Measurements from ENCODE around the gene RPS19BP1. TPM values are rescaled to one million over a fixed set of nuclear protein-coding genes. Genes with fewer than 3 reads are reported as not detected.
A peak's percentile ranks its signal among the peaks of the same experiment; 100 is the strongest.

RPS19BP1 gene
- total RNA-seq, 1 experiment from 2014 or later, result 102 TPM

DNA sequence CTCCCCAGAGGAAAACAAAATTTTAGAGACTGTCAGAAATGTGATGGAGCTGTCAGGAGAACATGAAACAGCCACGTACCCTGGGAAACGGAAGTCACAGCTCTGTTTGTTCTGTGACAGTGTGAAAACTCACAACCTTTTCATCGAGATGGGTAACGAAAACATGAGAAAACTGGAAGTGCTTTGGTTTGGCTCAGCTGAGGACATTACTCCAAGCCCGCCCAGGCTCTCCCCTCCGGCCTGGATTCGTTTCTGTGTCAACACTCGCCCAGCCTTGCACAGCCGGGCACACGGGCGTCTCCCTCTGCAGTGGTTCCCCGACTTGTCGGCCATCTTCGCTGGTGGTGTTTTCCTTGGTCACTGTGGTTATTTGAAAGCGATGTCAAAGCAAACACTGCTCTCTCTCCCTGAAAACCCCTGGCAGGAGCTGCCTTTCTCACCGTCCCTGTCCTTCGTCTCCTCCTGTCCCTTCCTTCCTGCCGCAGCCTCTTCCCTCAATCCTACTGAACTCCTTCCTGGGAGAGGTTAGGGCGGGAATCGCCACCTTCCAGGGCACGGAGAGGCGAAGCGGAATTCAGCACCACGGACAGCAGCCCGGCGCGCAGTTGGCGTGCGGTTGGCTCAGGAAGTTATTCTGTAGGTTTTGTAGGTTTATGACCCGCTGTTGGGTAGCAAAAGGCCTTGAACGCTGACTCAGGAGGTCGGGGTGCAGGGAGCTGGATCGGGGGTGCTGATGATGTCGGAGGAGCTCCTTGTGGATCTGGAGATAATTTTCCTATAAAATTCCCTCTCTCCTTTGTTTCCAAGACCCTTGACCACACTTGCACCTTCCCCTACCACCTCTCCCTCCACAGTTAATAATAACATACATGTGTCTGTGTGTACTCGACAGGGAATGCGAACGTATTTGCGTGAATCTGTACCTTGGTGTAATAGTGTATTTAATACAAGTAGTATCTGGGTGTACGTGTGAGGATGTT is 13.1 kb upstream of the RPS19BP1 start (continued):
- TF ChIP-seq, protein P1, sequence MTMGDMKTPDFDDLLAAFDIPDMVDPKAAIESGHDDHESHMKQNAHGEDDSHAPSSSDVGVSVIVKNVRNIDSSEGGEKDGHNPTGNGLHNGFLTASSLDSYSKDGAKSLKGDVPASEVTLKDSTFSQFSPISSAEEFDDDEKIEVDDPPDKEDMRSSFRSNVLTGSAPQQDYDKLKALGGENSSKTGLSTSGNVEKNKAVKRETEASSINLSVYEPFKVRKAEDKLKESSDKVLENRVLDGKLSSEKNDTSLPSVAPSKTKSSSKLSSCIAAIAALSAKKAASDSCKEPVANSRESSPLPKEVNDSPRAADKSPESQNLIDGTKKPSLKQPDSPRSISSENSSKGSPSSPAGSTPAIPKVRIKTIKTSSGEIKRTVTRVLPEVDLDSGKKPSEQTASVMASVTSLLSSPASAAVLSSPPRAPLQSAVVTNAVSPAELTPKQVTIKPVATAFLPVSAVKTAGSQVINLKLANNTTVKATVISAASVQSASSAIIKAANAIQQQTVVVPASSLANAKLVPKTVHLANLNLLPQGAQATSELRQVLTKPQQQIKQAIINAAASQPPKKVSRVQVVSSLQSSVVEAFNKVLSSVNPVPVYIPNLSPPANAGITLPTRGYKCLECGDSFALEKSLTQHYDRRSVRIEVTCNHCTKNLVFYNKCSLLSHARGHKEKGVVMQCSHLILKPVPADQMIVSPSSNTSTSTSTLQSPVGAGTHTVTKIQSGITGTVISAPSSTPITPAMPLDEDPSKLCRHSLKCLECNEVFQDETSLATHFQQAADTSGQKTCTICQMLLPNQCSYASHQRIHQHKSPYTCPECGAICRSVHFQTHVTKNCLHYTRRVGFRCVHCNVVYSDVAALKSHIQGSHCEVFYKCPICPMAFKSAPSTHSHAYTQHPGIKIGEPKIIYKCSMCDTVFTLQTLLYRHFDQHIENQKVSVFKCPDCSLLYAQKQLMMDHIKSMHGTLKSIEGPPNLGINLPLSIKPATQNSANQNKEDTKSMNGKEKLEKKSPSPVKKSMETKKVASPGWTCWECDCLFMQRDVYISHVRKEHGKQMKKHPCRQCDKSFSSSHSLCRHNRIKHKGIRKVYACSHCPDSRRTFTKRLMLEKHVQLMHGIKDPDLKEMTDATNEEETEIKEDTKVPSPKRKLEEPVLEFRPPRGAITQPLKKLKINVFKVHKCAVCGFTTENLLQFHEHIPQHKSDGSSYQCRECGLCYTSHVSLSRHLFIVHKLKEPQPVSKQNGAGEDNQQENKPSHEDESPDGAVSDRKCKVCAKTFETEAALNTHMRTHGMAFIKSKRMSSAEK (CRISPR knock-in tag; IDR thresholded peaks at IDR 0.05; ENCODE audit: borderline replicate concordance), result no peak
- TF ChIP-seq JAZF1 (CRISPR knock-in tag; IDR thresholded peaks at IDR 0.05), result no peak
- TF ChIP-seq, protein P2, sequence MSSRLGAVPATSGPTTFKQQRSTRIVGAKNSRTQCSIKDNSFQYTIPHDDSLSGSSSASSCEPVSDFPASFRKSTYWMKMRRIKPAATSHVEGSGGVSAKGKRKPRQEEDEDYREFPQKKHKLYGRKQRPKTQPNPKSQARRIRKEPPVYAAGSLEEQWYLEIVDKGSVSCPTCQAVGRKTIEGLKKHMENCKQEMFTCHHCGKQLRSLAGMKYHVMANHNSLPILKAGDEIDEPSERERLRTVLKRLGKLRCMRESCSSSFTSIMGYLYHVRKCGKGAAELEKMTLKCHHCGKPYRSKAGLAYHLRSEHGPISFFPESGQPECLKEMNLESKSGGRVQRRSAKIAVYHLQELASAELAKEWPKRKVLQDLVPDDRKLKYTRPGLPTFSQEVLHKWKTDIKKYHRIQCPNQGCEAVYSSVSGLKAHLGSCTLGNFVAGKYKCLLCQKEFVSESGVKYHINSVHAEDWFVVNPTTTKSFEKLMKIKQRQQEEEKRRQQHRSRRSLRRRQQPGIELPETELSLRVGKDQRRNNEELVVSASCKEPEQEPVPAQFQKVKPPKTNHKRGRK (CRISPR knock-in tag; IDR thresholded peaks at IDR 0.05; ENCODE audit: borderline replicate concordance), result peak; percentile 68; the same call in 1 of the 2 replicates
- TF ChIP-seq, protein P3, sequence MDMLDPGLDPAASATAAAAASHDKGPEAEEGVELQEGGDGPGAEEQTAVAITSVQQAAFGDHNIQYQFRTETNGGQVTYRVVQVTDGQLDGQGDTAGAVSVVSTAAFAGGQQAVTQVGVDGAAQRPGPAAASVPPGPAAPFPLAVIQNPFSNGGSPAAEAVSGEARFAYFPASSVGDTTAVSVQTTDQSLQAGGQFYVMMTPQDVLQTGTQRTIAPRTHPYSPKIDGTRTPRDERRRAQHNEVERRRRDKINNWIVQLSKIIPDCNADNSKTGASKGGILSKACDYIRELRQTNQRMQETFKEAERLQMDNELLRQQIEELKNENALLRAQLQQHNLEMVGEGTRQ (CRISPR knock-in tag; IDR thresholded peaks at IDR 0.05), result no peak
- TF ChIP-seq, protein P4, sequence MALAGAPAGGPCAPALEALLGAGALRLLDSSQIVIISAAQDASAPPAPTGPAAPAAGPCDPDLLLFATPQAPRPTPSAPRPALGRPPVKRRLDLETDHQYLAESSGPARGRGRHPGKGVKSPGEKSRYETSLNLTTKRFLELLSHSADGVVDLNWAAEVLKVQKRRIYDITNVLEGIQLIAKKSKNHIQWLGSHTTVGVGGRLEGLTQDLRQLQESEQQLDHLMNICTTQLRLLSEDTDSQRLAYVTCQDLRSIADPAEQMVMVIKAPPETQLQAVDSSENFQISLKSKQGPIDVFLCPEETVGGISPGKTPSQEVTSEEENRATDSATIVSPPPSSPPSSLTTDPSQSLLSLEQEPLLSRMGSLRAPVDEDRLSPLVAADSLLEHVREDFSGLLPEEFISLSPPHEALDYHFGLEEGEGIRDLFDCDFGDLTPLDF (CRISPR knock-in tag; IDR thresholded peaks at IDR 0.05), result peak; percentile 80
- TF ChIP-seq, protein P5, sequence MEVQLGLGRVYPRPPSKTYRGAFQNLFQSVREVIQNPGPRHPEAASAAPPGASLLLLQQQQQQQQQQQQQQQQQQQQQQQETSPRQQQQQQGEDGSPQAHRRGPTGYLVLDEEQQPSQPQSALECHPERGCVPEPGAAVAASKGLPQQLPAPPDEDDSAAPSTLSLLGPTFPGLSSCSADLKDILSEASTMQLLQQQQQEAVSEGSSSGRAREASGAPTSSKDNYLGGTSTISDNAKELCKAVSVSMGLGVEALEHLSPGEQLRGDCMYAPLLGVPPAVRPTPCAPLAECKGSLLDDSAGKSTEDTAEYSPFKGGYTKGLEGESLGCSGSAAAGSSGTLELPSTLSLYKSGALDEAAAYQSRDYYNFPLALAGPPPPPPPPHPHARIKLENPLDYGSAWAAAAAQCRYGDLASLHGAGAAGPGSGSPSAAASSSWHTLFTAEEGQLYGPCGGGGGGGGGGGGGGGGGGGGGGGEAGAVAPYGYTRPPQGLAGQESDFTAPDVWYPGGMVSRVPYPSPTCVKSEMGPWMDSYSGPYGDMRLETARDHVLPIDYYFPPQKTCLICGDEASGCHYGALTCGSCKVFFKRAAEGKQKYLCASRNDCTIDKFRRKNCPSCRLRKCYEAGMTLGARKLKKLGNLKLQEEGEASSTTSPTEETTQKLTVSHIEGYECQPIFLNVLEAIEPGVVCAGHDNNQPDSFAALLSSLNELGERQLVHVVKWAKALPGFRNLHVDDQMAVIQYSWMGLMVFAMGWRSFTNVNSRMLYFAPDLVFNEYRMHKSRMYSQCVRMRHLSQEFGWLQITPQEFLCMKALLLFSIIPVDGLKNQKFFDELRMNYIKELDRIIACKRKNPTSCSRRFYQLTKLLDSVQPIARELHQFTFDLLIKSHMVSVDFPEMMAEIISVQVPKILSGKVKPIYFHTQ (CRISPR knock-in tag; IDR thresholded peaks at IDR 0.05), result no peak
- TF ChIP-seq ZNF671 (CRISPR knock-in tag; IDR thresholded peaks at IDR 0.05), result no peak
- peak; percentile 97 for TF ChIP-seq ETV6 (CRISPR knock-in tag; IDR thresholded peaks at IDR 0.05)
- TF ChIP-seq NR3C1 (CRISPR knock-in tag; conservative IDR thresholded peaks at IDR 0.05; ENCODE audit: low read depth), result 0 out of 2 replicates have a peak, but pooled peaks have one; percentile 69
- peak; percentile 95 for TF ChIP-seq FOXK1 (CRISPR knock-in tag; IDR thresholded peaks at IDR 0.05)
- TF ChIP-seq, protein P6, sequence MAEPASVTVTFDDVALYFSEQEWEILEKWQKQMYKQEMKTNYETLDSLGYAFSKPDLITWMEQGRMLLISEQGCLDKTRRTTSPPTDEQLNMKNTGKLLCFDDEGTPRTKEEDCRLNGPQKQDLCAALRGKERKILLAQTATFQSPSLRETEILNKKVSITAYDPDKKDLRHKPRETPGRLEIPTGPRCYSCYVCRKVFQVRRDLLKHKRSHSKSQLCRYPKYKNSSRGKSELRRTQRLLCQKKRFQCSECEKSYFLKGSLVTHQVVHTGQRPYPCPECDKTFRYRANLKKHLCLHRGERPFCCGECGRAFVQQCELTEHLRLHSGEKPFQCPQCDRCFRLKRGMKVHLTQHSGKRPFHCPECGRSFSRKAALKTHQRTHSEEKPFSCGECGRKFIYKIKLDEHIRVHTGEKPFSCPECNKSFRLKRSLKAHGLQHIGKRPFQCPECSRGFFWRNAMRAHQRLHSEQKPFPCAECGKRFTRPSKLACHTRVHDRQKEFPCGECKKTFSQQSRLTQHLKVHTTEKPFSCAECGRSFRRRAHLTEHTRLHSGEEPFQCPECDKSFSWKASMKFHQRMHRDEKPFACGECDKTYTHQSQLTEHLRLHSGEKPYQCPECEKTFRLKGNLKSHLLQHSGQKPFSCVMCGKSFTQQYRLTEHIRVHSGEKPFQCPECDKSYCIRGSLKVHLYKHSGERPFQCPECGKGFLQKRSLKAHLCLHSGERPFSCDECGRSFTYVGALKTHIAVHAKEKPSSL (CRISPR knock-in tag; conservative IDR thresholded peaks at IDR 0.05), result no peak
- TF ChIP-seq, protein P7, sequence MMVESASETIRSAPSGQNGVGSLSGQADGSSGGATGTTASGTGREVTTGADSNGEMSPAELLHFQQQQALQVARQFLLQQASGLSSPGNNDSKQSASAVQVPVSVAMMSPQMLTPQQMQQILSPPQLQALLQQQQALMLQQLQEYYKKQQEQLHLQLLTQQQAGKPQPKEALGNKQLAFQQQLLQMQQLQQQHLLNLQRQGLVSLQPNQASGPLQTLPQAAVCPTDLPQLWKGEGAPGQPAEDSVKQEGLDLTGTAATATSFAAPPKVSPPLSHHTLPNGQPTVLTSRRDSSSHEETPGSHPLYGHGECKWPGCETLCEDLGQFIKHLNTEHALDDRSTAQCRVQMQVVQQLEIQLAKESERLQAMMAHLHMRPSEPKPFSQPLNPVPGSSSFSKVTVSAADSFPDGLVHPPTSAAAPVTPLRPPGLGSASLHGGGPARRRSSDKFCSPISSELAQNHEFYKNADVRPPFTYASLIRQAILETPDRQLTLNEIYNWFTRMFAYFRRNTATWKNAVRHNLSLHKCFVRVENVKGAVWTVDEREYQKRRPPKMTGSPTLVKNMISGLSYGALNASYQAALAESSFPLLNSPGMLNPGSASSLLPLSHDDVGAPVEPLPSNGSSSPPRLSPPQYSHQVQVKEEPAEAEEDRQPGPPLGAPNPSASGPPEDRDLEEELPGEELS (CRISPR knock-in tag; IDR thresholded peaks at IDR 0.05), result peak; percentile 99
- TF ChIP-seq, protein P8, sequence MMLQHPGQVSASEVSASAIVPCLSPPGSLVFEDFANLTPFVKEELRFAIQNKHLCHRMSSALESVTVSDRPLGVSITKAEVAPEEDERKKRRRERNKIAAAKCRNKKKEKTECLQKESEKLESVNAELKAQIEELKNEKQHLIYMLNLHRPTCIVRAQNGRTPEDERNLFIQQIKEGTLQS (CRISPR knock-in tag; conservative IDR thresholded peaks at IDR 0.05), result no peak
- TF ChIP-seq NFE2L1 (CRISPR knock-in tag; IDR thresholded peaks at IDR 0.05), result peak; percentile 95
- no peak for TF ChIP-seq EMX1 (CRISPR knock-in tag; IDR thresholded peaks at IDR 0.05)
- TF ChIP-seq ZNF396 (CRISPR knock-in tag; IDR thresholded peaks at IDR 0.05; ENCODE audit: borderline replicate concordance), result no peak
- TF ChIP-seq ZNF232 (CRISPR knock-in tag; IDR thresholded peaks at IDR 0.05), result peak; percentile 97
- peak; percentile 88 for TF ChIP-seq CREB1 (CRISPR knock-in tag; IDR thresholded peaks at IDR 0.05)
- peak; percentile 95 for TF ChIP-seq SMAD4 (CRISPR knock-in tag; IDR thresholded peaks at IDR 0.05)
- TF ChIP-seq JUN (CRISPR knock-in tag; IDR thresholded peaks at IDR 0.05), result peak; percentile 93

Data from WTC11 (cell line).